Glutamatergic neuron (in vitro differentiated cells): ENCODE measurements around the gene TRAK2. TPM values are rescaled to one million over a fixed set of nuclear protein-coding genes. Genes with fewer than 3 reads are reported as not detected.

Source experiments
- DNase-seq: peaks from one replicate; pipeline ENCODE4 v3.0.0; 2022
- H3K27ac Mint-ChIP-seq: one replicate; pipeline ENCODE4 v1.8.0; 2020; ENCODE audit warnings: mild to moderate bottlenecking, mixed read lengths, inconsistent platforms; ENCODE audit not compliant: unreplicated experiment
- H3K27me3 Mint-ChIP-seq: one replicate; pipeline ENCODE4 v1.8.0; 2020; ENCODE audit warnings: mild to moderate bottlenecking, moderate library complexity, mixed read lengths, inconsistent platforms; ENCODE audit not compliant: unreplicated experiment
- H3K36me3 Mint-ChIP-seq: one replicate; pipeline ENCODE4 v1.8.0; 2020; ENCODE audit warnings: mild to moderate bottlenecking, mixed read lengths, inconsistent platforms; ENCODE audit not compliant: unreplicated experiment
- H3K4me1 Mint-ChIP-seq: one replicate; pipeline ENCODE4 v1.8.0; 2020; ENCODE audit warnings: mild to moderate bottlenecking, low read depth, mixed read lengths, inconsistent platforms; ENCODE audit not compliant: unreplicated experiment
- H3K4me3 Mint-ChIP-seq: one replicate; pipeline ENCODE4 v1.8.0; 2020; ENCODE audit warnings: mild to moderate bottlenecking, mixed read lengths, inconsistent platforms; ENCODE audit not compliant: unreplicated experiment
- H3K9me3 Mint-ChIP-seq: one replicate; pipeline ENCODE4 v1.8.0; 2020; ENCODE audit warnings: mild to moderate bottlenecking, moderate library complexity, mixed read lengths, inconsistent platforms; ENCODE audit not compliant: unreplicated experiment
- CTCF ChIP-seq: fragments of 200-600 bp; sonication (generic); IDR thresholded peaks from one replicate; pipeline ENCODE4 v1.5.0; 2021; ENCODE audit not compliant: partially characterized antibody, unreplicated experiment
- total RNA-seq: library from RNA; stranded (reverse); fragmentation: NEBNext Ultra II Directional; extraction: Animal tissue kit (Norgen Biotek cat#: 25700); gene quantifications from one replicate; pipeline ENCODE4 v1.2.1, GENCODE V29; 2021; ENCODE audit not compliant: unreplicated experiment

The TRAK2 gene
- total RNA-seq, 1 donor from 2014 or later: 58.9 TPM

- Mint-ChIP-seq H3K27ac (no peak overlapping the region), H3K4me3 (no peak overlapping the region), H3K4me1 (peaks cover 1% of the 10 kb centered on the region), H3K36me3 (peaks cover 21% of the 10 kb centered on the region), H3K27me3 (no peaks in the 10 kb centered on the region), H3K9me3 (no peaks in the 10 kb centered on the region)
- no peak for TF ChIP-seq CTCF
- DNase-seq: no peak
These were observed 7.1 kb upstream of the TRAK2 start for GRCh38 chr2:201458381-201458780.

- Mint-ChIP-seq H3K27me3 (peaks cover 2% of the 10 kb centered on the region), H3K4me3 (peak overlapping the region; percentile 93), H3K9me3 (peaks cover 5% of the 10 kb centered on the region), H3K36me3 (no peaks in the 10 kb centered on the region), H3K4me1 (peaks cover 4% of the 10 kb centered on the region), H3K27ac (peak overlapping the region; percentile 90)
- DNase-seq: no peak
- no peak for TF ChIP-seq CTCF
These were observed 1.8 kb upstream of the TRAK2 start for GRCh38 chr2:201452922-201453643.

- Mint-ChIP-seq H3K27ac (peak overlapping the region; percentile 90), H3K4me1 (peaks cover 4% of the 10 kb centered on the region), H3K4me3 (peak overlapping the region; percentile 93), H3K36me3 (no peaks in the 10 kb centered on the region), H3K9me3 (peaks cover 5% of the 10 kb centered on the region), H3K27me3 (peaks cover 2% of the 10 kb centered on the region)
- TF ChIP-seq CTCF: no peak
- DNase-seq: no peak
These were observed 1.0 kb upstream of the TRAK2 start for GRCh38 chr2:201452058-201452921.

GRCh38 chr2:201450954-201451291 lies 335 bp downstream of the TRAK2 start:
- no peaks in the 10 kb centered on the region for H3K36me3 Mint-ChIP-seq
- peak overlapping the region; percentile 97 for H3K27ac Mint-ChIP-seq
- peaks cover 2% of the 10 kb centered on the region for H3K27me3 Mint-ChIP-seq
- H3K4me3 Mint-ChIP-seq: peak overlapping the region; percentile 95
- H3K9me3 Mint-ChIP-seq: peaks cover 7% of the 10 kb centered on the region
- no peak for TF ChIP-seq CTCF
- peaks cover 12% of the 10 kb centered on the region for H3K4me1 Mint-ChIP-seq
- DNase-seq: no peak

GRCh38 chr2:201448701-201449100 lies 2.6 kb downstream of the TRAK2 start:
- no peak overlapping the region for H3K27ac Mint-ChIP-seq
- DNase-seq: no peak
- H3K27me3 Mint-ChIP-seq: peaks cover 4% of the 10 kb centered on the region
- no peak for TF ChIP-seq CTCF
- H3K9me3 Mint-ChIP-seq: peaks cover 8% of the 10 kb centered on the region
- no peaks in the 10 kb centered on the region for H3K36me3 Mint-ChIP-seq
- H3K4me1 Mint-ChIP-seq: peaks cover 20% of the 10 kb centered on the region
- peak overlapping the region; percentile 67 for H3K4me3 Mint-ChIP-seq
